ENCODE results near the gene DOCK9. TPM values are rescaled to one million over a fixed set of nuclear protein-coding genes. Genes with fewer than 3 reads are reported as not detected.

DOCK9 gene
- total and polyA plus RNA-seq, 9 of the 15 experiments (the other 6 are each of a cell fraction or from before 2014, with no cell fraction given), result 3.5 to 25.3 (median 16.7) TPM

- Histone ChIP-seq H3K9me3 (replicated peaks; ENCODE audit: control insufficient read depth, insufficient read depth, low read depth, low read length) (no peaks in the 10 kb centered on the region), H4K20me1 (replicated peaks; ENCODE audit: control insufficient read depth, insufficient read depth, low read length) (no peaks in the 10 kb centered on the region), H3K79me2 (ENCODE audit: control insufficient read depth, insufficient read depth, low read length) (no peaks in the 10 kb centered on the region), H2AFZ (ENCODE audit: low read depth, low read length) (no peak overlapping the region), H3K36me3 (ENCODE audit: control insufficient read depth, insufficient read depth, low read length) (no peaks in the 10 kb centered on the region), H3K9ac (ENCODE audit: insufficient read depth in 1 of 2, low read depth in 2 of 2, low read length in 2 of 2) (no peak overlapping the region), H3K27ac (ENCODE audit: extremely low read depth, low read depth, low read length) (no peak overlapping the region), H3K4me3 (no peak overlapping the region), H3K4me1 (replicated peaks in 1 of 2; ENCODE audit: control insufficient read depth in 2 of 2, insufficient read depth in 2 of 2, low read length in 2 of 2) (peaks cover 0 to 4% of the 10 kb centered on the region in 2 experiments; a peak in 2 of 5 replicates), H3K4me2 (ENCODE audit: insufficient read depth, low read length) (no peak overlapping the region), H3K9me1 (ENCODE audit: control insufficient read depth, insufficient read depth, low read length) (no peaks in the 10 kb centered on the region), H3K27me3 (ENCODE audit: control insufficient read depth in 2 of 2, insufficient read depth in 2 of 2, low read length in 2 of 2) (peaks cover 13 to 51% of the 10 kb centered on the region in 2 experiments)
- intact Hi-C loops (cut with micrococcal nuclease), result no loop called here
- in situ Hi-C loops (cut with MboI), result no loop called here
- ChIA-PET CTCF (ENCODE audit: low intra/inter-chr PET ratio) (no interaction called here), POLR2A (interaction anchor here (0.6 kb wide), 1 partner anchor 17 kb away, joined by 3 read pairs; no protein-coding TSS in a partner anchor)
- BruUV-seq (replicated peaks), result no TSS peak
- no peak for FAIRE-seq
- no peak for DNase-seq (ENCODE audit: extremely low read depth in 1 of 4, low spot score in 3 of 4)
- ATAC-seq, result no peak
- WGBS (ENCODE audit: insufficient coverage, low coverage, missing lambda C conversion rate), result 0% methylated on average over 8 of the region's 8 CpGs
- TF ChIP-seq ID3 (CRISPR knock-in tag; IDR thresholded peaks at IDR 0.05) (no peak), ID3 (tag; IDR thresholded peaks at IDR 0.05) (no peak), CHD1 (IDR thresholded peaks at IDR 0.05; ENCODE audit: low read length) (no peak), MAZ (CRISPR knock-in tag; conservative IDR thresholded peaks at IDR 0.05 in 1 of 2, IDR thresholded peaks at IDR 0.05 in 1 of 2) (no peak), ZNF124 (CRISPR knock-in tag; IDR thresholded peaks at IDR 0.05) (no peak), ZC3H11A (IDR thresholded peaks at IDR 0.05; ENCODE audit: low read depth, low read length) (no peak), FIP1L1 (IDR thresholded peaks at IDR 0.05; ENCODE audit: low read depth, low read length, poor library complexity, severe bottlenecking) (no peak), XRCC5 (IDR thresholded peaks at IDR 0.05; ENCODE audit: low read depth, low read length) (no peak), CSDE1 (IDR thresholded peaks at IDR 0.05) (no peak), BCOR (IDR thresholded peaks at IDR 0.05) (no peak), HDAC8 (tag; IDR thresholded peaks at IDR 0.05) (no peak), NR2F6 (CRISPR knock-in tag; IDR thresholded peaks at IDR 0.05) (no peak)
- TF ChIP-seq, protein P1, sequence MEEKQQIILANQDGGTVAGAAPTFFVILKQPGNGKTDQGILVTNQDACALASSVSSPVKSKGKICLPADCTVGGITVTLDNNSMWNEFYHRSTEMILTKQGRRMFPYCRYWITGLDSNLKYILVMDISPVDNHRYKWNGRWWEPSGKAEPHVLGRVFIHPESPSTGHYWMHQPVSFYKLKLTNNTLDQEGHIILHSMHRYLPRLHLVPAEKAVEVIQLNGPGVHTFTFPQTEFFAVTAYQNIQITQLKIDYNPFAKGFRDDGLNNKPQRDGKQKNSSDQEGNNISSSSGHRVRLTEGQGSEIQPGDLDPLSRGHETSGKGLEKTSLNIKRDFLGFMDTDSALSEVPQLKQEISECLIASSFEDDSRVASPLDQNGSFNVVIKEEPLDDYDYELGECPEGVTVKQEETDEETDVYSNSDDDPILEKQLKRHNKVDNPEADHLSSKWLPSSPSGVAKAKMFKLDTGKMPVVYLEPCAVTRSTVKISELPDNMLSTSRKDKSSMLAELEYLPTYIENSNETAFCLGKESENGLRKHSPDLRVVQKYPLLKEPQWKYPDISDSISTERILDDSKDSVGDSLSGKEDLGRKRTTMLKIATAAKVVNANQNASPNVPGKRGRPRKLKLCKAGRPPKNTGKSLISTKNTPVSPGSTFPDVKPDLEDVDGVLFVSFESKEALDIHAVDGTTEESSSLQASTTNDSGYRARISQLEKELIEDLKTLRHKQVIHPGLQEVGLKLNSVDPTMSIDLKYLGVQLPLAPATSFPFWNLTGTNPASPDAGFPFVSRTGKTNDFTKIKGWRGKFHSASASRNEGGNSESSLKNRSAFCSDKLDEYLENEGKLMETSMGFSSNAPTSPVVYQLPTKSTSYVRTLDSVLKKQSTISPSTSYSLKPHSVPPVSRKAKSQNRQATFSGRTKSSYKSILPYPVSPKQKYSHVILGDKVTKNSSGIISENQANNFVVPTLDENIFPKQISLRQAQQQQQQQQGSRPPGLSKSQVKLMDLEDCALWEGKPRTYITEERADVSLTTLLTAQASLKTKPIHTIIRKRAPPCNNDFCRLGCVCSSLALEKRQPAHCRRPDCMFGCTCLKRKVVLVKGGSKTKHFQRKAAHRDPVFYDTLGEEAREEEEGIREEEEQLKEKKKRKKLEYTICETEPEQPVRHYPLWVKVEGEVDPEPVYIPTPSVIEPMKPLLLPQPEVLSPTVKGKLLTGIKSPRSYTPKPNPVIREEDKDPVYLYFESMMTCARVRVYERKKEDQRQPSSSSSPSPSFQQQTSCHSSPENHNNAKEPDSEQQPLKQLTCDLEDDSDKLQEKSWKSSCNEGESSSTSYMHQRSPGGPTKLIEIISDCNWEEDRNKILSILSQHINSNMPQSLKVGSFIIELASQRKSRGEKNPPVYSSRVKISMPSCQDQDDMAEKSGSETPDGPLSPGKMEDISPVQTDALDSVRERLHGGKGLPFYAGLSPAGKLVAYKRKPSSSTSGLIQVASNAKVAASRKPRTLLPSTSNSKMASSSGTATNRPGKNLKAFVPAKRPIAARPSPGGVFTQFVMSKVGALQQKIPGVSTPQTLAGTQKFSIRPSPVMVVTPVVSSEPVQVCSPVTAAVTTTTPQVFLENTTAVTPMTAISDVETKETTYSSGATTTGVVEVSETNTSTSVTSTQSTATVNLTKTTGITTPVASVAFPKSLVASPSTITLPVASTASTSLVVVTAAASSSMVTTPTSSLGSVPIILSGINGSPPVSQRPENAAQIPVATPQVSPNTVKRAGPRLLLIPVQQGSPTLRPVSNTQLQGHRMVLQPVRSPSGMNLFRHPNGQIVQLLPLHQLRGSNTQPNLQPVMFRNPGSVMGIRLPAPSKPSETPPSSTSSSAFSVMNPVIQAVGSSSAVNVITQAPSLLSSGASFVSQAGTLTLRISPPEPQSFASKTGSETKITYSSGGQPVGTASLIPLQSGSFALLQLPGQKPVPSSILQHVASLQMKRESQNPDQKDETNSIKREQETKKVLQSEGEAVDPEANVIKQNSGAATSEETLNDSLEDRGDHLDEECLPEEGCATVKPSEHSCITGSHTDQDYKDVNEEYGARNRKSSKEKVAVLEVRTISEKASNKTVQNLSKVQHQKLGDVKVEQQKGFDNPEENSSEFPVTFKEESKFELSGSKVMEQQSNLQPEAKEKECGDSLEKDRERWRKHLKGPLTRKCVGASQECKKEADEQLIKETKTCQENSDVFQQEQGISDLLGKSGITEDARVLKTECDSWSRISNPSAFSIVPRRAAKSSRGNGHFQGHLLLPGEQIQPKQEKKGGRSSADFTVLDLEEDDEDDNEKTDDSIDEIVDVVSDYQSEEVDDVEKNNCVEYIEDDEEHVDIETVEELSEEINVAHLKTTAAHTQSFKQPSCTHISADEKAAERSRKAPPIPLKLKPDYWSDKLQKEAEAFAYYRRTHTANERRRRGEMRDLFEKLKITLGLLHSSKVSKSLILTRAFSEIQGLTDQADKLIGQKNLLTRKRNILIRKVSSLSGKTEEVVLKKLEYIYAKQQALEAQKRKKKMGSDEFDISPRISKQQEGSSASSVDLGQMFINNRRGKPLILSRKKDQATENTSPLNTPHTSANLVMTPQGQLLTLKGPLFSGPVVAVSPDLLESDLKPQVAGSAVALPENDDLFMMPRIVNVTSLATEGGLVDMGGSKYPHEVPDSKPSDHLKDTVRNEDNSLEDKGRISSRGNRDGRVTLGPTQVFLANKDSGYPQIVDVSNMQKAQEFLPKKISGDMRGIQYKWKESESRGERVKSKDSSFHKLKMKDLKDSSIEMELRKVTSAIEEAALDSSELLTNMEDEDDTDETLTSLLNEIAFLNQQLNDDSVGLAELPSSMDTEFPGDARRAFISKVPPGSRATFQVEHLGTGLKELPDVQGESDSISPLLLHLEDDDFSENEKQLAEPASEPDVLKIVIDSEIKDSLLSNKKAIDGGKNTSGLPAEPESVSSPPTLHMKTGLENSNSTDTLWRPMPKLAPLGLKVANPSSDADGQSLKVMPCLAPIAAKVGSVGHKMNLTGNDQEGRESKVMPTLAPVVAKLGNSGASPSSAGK (IDR thresholded peaks at IDR 0.05), result no peak
Measured at GRCh38 chr13:98778749-98779148, 199.1 kb downstream of the DOCK9 start.

All from K562 (cell line).